NCI-H510A (cell line): ENCODE results near the gene FGA.
A peak's percentile ranks its signal among the peaks of the same experiment; 100 is the strongest.

Source experiments
- DNase-seq: peaks from one replicate; lab custom pipeline; 2025; lab: John Stamatoyannopoulos, UW

Gene FGA

GRCh38 chr4:154579927-154580326 lies 10.6 kb downstream of the FGA start:
- DNase-seq: no peak

- DNase-seq: no peak
Observed at GRCh38 chr4:154578919-154579318, 11.6 kb downstream of the FGA start.

GRCh38 chr4:154577324-154577723 lies 13.2 kb downstream of the FGA start:
- DNase-seq: no peak

GRCh38 chr4:154574311-154574710 lies 16.2 kb downstream of the FGA start:
- DNase-seq: no peak

GRCh38 chr4:154573190-154573870 lies 17.2 kb downstream of the FGA start:
- no peak for DNase-seq

GRCh38 chr4:154569584-154569983 lies 21.0 kb downstream of the FGA start:
- no peak for DNase-seq

GRCh38 chr4:154569028-154569427 lies 21.5 kb downstream of the FGA start:
- no peak for DNase-seq

GRCh38 chr4:154566639-154567204 lies 23.8 kb downstream of the FGA start:
- DNase-seq: no peak

GRCh38 chr4:154565704-154566103 lies 24.8 kb downstream of the FGA start:
- DNase-seq: no peak

- DNase-seq: no peak
Observed at GRCh38 chr4:154564311-154564710, 26.2 kb downstream of the FGA start.

- DNase-seq: no peak
Observed at GRCh38 chr4:154562697-154563254, 27.8 kb downstream of the FGA start, which contains the start of gene FGB. Gene FGB, plus strand, starts transcription at chr4:154563011. Its CDS starts 8 bp downstream, at chr4:154563019.

GRCh38 chr4:154560824-154561231 lies 29.7 kb downstream of the FGA start:
- DNase-seq: no peak

- DNase-seq: no peak
Observed at GRCh38 chr4:154560419-154560801, 30.1 kb downstream of the FGA start.

- no peak for DNase-seq
Observed at GRCh38 chr4:154559494-154560418, 30.8 kb downstream of the FGA start.

- no peak for DNase-seq
Observed at GRCh38 chr4:154559141-154559493, 31.4 kb downstream of the FGA start.

GRCh38 chr4:154551872-154552686 lies 38.5 kb downstream of the FGA start:
- DNase-seq: peak; percentile 28

- DNase-seq: peak; percentile 83
Observed at GRCh38 chr4:154549894-154550790, 40.4 kb downstream of the FGA start, which contains the start of gene PLRG1. Gene PLRG1, minus strand, starts transcription at chr4:154550400. Its CDS starts 92 bp downstream, at chr4:154550308.

- DNase-seq: no peak
Observed at GRCh38 chr4:154545689-154546088, 44.9 kb downstream of the FGA start.

GRCh38 chr4:154542271-154542879 lies 48.2 kb downstream of the FGA start:
- DNase-seq: no peak
